Tibial nerve (tissue), 4 donors: ENCODE measurements around the gene SLIT3. TPM values are rescaled to one million over a fixed set of nuclear protein-coding genes. Genes with fewer than 3 reads are reported as not detected.

Experiments
- DNase-seq, 2 donors: peaks; one replicate each; pipeline ENCODE4 v3.0.0-alpha.2; 2019; ENCODE audit warnings: low spot score in 2 of 2
- H3K27ac ChIP-seq, 4 donors: fragments of 200-600 bp; sonication (generic) in 3 of 4; one replicate each; pipeline ENCODE4 v1.5.1; 2017 to 2019; ENCODE audit warnings: mild to moderate bottlenecking in 1 of 4
- H3K27me3 ChIP-seq, 2 donors: fragments of 200-600 bp; sonication (generic) in 1 of 2; one replicate each; pipeline versions ENCODE4 v1.5.1 to v1.6.0; 2017 to 2019
- H3K36me3 ChIP-seq, 3 donors: fragments of 200-600 bp; sonication (generic); one replicate each; pipeline ENCODE4 v1.5.1; 2018 to 2019
- H3K4me1 ChIP-seq, 4 donors: fragments of 200-600 bp; sonication (generic) in 3 of 4; one replicate each; pipeline ENCODE4 v1.5.1; 2017 to 2019
- H3K4me3 ChIP-seq, 4 donors: fragments of 200-600 bp; sonication (generic) in 3 of 4; one replicate each; pipeline ENCODE4 v1.5.1; 2017 to 2019; ENCODE audit warnings: mild to moderate bottlenecking in 1 of 4, moderate library complexity in 1 of 4
- H3K9me3 ChIP-seq, 4 donors: fragments of 200-600 bp; sonication (generic) in 3 of 4; one replicate each; pipeline ENCODE4 v1.5.1; 2017 to 2019
- CTCF ChIP-seq, 5 experiments: fragments of 200-600 bp in 3 of 5; fragments of 450-650 bp in 2 of 5; sonication (generic) in 3 of 5; IDR thresholded peaks; one replicate each; pipeline ENCODE4 v1.5.1; 2016 to 2019; ENCODE audit warnings: antibody characterized with exemption in 5 of 5, mild to moderate bottlenecking in 3 of 5, moderate library complexity in 2 of 5
- EP300 ChIP-seq, 2 donors: sonication (generic); formaldehyde crosslinking; IDR thresholded peaks; one replicate each; pipeline ENCODE4 v1.6.1; 2017; ENCODE audit warnings: antibody characterized with exemption in 2 of 2, mild to moderate bottlenecking in 1 of 2
- POLR2A ChIP-seq, 2 donors: fragments of 450-650 bp; IDR thresholded peaks; one replicate each; pipeline ENCODE4 v1.6.1; 2017; ENCODE audit warnings: antibody characterized with exemption in 2 of 2, mild to moderate bottlenecking in 2 of 2, moderate library complexity in 2 of 2
- WGBS, 2 donors: methylation state at CpG; one replicate each; pipeline ENCODE4 v1.1.5; 2018; 5-methylcytosine and 5-hydroxymethylcytosine counted together
- total RNA-seq, 4 donors: library from RNA; depleted of rRNA; stranded (reverse); fragments of >200 nt; gene quantifications; one replicate each; pipeline ENCODE4 v1.1.0, GENCODE V29; 2016

Gene SLIT3
- total RNA-seq, 4 donors from 2014 or later, result 16.6 to 39.0 (median 20.2) TPM

- Histone ChIP-seq H3K27ac (peak overlapping the region in 2 of 4 donors; percentile 46 to 55), H3K9me3 (no peaks in the 10 kb centered on the region), H3K36me3 (no peaks in the 10 kb centered on the region), H3K4me3 (no peak overlapping the region), H3K4me1 (peaks cover 0 to 15% (median 4%) of the 10 kb centered on the region in 4 donors), H3K27me3 (no peaks in the 10 kb centered on the region)
- DNase-seq, result no peak
- 60 to 70% methylated on average over 1 of the region's 1 CpG for WGBS, 2 donors
- TF ChIP-seq EP300 (IDR thresholded peaks at IDR 0.05) (no peak), POLR2A (IDR thresholded peaks at IDR 0.05) (no peak), CTCF (IDR thresholded peaks at IDR 0.05) (no peak)
These were observed 564.6 kb downstream of the SLIT3 start for GRCh38 chr5:168736281-168736831.

- Histone ChIP-seq H3K27ac (peak overlapping the region in 2 of 4 donors; percentile 46 to 55), H3K4me3 (no peak overlapping the region), H3K4me1 (peaks cover 0 to 8% (median 3%) of the 10 kb centered on the region in 4 donors), H3K9me3 (peaks cover 0 to 1% (median 0%) of the 10 kb centered on the region in 4 donors), H3K36me3 (no peaks in the 10 kb centered on the region), H3K27me3 (no peaks in the 10 kb centered on the region)
- DNase-seq, result peak; percentile 60 to 62
- 22 to 23% methylated on average over 5 to 7 of the region's 7 CpGs for WGBS, 2 donors
- TF ChIP-seq EP300 (IDR thresholded peaks at IDR 0.05) (peak in 1 of 2 donors; percentile 75), CTCF (IDR thresholded peaks at IDR 0.05) (no peak), POLR2A (IDR thresholded peaks at IDR 0.05) (no peak)
These were observed 566.2 kb downstream of the SLIT3 start for GRCh38 chr5:168734620-168735300.

GRCh38 chr5:168734119-168734518 lies 566.8 kb downstream of the SLIT3 start:
- no peak for DNase-seq
- Histone ChIP-seq H3K9me3 (peaks cover 0 to 8% (median 0%) of the 10 kb centered on the region in 4 donors), H3K36me3 (no peaks in the 10 kb centered on the region), H3K4me3 (no peak overlapping the region), H3K27me3 (no peaks in the 10 kb centered on the region), H3K27ac (peak overlapping the region in 2 of 4 donors; percentile 24 to 46), H3K4me1 (peaks cover 0 to 8% (median 3%) of the 10 kb centered on the region in 4 donors)
- TF ChIP-seq EP300 (IDR thresholded peaks at IDR 0.05), result no peak
- no peak for TF ChIP-seq CTCF (IDR thresholded peaks at IDR 0.05)
- no peak for TF ChIP-seq POLR2A (IDR thresholded peaks at IDR 0.05)
- WGBS, 2 donors, result 76% methylated on average over 1 of the region's 1 CpG

- Histone ChIP-seq H3K4me1 (no peaks in the 10 kb centered on the region), H3K27me3 (no peaks in the 10 kb centered on the region), H3K9me3 (peaks cover 0 to 30% (median 0%) of the 10 kb centered on the region in 4 donors), H3K4me3 (no peak overlapping the region), H3K27ac (no peak overlapping the region), H3K36me3 (peaks cover 0 to 4% (median 0%) of the 10 kb centered on the region in 3 donors)
- no peak for DNase-seq
- 86 to 97% methylated on average over 1 of the region's 1 CpG for WGBS, 2 donors
- TF ChIP-seq POLR2A (IDR thresholded peaks at IDR 0.05), result no peak
- TF ChIP-seq CTCF (IDR thresholded peaks at IDR 0.05), result no peak
- no peak for TF ChIP-seq EP300 (IDR thresholded peaks at IDR 0.05)
These were observed 572.3 kb downstream of the SLIT3 start for GRCh38 chr5:168728546-168729211.

GRCh38 chr5:168727547-168727946 lies 573.4 kb downstream of the SLIT3 start:
- no peaks in the 10 kb centered on the region for H3K27me3 ChIP-seq
- peaks cover 0 to 30% (median 0%) of the 10 kb centered on the region in 4 donors for H3K9me3 ChIP-seq
- no peaks in the 10 kb centered on the region for H3K4me1 ChIP-seq
- DNase-seq, result no peak
- no peak for TF ChIP-seq EP300 (IDR thresholded peaks at IDR 0.05)
- no peak for TF ChIP-seq CTCF (IDR thresholded peaks at IDR 0.05)
- TF ChIP-seq POLR2A (IDR thresholded peaks at IDR 0.05), result no peak
- 54 to 58% methylated on average over 2 of the region's 2 CpGs for WGBS, 2 donors
- no peak overlapping the region for H3K4me3 ChIP-seq
- H3K36me3 ChIP-seq, result peaks cover 0 to 4% (median 0%) of the 10 kb centered on the region in 3 donors
- no peak overlapping the region for H3K27ac ChIP-seq
